NCI-H1694 treated with DMSO at 0.1 percent for 48 hours (cell line): ENCODE data around the gene SCCPDH.
"Not testable (repeated sequence)": the region's sequence is repeated elsewhere in the genome, so short reads cannot be mapped to it uniquely, and the experiment has no call there.

ENCODE experiments used
- DNase-seq: peaks from one replicate; lab custom pipeline; 2025; lab: John Stamatoyannopoulos, UW

SCCPDH gene

DNA sequence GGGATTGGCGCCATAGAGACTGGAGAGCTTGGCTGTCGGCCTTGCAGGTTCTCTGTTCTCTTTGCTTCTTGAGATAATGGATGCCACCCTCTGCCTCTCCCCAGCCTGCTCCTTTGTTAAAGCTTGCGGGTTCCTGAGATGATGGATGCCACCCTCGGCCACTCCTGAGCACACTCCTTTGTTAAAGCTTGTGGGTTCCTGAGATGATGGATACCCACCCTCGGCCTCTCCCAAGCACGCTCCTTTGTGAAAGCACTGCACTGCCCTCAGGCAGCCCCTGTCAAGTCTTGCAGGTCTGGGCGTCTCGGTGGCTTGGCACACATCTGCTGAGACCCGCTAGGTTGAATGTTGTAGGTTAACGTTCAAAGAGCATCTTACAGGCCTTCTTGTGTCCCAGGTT lies 76.5 kb downstream of the SCCPDH start:
- DNase-seq, result no peak

DNA sequence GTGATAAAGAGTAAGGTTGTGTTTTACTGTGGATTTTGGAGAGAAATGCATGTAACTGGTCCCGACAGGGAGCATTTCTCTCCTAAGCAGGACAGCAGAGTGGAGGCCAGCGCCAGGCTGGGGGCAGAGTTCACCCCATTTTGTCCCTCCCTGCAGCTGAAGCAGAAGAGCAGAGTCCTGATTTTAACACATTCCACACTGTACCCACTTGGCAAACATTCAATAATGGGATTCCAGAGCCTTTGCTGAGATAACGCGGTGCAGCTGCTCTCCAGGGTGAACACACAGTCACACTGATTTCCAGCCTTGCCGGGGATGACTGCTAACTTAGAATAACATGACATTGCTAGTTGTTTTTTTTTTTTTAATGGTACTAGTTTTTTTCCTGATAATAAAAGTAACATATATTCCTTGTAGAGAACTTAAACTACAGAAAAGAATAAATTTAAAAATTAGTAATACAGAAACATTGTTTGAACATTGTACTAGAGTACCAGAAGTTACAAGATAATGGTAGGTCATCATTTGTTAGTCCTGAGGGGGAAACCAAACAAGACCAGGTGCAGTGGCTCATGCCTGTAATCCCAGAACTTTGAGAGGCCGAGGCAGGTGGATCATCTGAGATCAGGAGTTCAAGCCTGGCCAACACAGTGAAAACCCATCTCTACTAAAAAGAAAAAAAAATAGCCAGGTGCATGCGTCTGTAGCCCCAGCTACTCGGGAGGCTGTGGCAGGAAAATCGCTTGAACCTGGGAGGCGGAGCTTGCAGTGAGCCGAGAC lies 77.2 kb downstream of the SCCPDH start:
- no peak for DNase-seq

DNA sequence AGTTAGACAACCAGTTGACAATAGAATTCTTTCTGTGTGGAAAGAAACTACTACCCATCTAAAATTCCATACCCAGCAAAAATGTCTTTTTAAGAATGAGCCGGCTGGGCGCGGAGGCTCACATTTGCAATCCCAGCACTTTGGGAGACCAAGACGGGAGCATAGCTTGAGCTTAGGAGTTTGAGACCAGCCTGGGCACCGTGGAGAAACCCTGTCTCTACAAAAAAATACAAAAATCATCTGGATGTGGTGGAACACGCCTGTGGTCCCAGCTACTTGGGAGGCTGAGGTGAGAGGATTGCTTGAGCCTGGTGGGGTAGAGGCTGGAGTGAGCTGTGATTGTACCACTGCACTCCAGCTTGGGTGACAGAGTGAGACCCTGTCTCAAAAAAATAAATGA lies 79.2 kb downstream of the SCCPDH start:
- no peak for DNase-seq

DNA sequence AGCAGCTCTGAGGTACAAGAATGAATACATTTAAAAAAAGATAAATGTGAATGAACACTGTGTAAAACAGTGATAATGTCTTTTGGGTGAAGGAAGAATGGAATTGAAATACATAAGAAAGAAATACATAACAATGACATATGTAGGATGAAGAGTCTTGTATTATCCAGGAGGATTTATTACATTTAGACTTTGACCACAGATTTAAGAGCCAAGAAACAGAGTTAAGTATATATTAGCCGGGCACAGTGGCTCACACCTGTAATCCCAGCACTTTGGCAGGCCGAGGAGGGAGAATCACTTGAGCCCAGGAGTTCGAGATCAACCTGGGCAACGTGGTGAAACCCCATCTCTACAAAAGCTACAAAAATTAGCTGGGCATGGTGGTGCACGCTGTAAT lies 79.7 kb downstream of the SCCPDH start:
- DNase-seq, result no peak

DNA sequence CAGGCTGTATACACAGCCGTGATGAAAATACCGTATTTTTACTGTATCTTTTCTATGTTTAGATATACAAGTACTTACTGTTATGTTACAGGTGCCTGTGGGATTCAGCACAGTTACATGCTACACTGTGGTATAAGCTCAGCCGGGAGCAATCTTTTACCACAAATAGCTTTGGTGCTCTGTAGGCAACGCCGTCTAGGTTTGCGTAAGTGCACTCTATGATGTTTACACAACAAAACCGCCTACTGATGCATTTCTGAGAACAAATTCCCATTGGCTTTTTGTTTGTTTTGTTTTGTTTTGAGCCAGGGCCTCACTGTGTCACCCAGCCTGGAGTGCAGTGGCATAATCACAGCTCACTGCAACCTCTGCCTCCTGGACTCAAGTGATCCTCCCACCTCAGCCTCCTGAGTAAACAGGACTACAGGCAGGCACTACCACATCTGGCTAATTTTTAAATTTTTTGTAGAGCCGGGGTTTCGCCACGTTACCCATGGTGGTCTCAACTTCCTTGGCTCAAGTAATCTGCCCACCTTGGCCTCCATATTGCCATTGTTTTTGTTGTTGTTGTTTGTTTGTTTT lies 81.0 kb downstream of the SCCPDH start:
- no peak for DNase-seq

DNA sequence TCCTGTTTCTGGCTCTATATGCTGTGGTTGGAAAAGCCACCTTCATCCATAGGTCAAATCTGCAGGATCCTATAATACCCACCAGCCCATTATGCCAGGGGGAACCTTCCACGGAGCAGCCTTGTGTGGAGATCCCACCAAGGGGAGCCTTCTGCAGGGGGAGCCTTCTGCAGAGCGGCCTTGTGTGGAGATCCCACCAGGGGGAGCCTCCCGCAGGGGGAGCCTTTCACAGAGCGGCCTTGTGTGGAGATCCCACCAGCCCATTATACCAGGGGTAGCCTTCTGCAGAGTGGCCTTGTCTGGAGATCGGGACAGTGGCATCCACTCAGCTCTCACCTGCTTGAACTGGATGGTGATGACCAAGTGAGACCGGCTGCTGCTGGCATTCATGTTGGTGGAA lies 85.3 kb downstream of the SCCPDH start:
- DNase-seq, result no peak

DNA sequence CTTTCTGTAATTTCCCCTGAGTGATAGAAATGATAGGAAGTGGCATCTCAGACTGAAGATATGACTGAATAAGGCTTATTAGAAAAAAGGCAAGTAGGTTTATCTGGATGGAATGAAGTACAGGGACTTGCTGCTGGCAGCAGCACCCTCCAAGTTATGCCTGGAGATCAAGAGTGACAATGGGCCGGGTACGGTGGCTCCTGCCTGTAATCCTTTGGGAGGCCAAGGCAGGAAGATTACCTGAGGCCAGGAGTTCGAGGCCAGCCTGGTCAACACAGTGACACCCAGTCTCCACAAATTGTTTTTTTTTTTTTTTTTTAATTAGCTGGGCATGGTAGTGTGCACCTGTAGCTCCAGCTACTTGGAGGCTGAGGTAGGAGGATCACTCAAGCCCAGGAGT lies 87.8 kb downstream of the SCCPDH start:
- no peak for DNase-seq

DNA sequence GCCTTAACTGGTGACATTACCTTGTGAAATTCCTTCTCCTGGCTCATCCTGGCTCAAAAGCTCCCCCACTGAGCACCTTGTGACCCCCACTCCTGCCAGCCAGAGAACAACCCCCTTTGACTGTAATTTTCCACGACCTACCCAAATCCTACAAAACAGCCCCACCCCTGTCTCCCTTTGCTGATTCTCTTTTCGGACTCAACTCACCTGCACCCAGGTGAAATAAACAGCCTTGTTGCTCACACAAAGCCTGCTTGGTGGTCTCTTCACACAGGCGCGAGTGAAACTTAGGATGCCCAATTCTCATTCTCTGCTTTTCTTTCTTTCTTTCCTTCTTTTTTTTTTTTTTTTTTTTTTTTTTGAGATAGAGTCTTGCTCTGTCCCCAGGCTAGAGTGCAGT lies 89.1 kb downstream of the SCCPDH start:
- DNase-seq, result not testable (repeated sequence)

DNA sequence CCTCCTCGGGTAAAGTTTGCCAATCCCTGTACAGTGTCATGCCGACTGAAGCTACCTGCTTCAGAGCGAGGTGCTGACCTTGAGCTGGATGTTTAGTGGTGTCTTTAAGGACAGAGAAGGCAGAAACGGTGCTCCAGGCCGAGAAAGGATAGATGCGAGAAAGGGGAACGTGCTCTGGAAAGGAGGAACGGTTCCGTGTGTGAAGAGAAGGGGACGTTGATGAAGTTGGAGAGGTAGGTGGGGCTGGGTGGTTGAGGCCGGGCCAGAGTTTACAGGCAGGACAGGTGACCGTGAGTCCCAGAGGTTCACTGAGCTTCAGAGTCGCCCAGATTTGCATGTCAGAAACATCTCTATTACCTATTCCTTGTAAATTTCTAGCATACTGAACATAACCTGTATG lies 90.7 kb downstream of the SCCPDH start:
- no peak for DNase-seq

DNA sequence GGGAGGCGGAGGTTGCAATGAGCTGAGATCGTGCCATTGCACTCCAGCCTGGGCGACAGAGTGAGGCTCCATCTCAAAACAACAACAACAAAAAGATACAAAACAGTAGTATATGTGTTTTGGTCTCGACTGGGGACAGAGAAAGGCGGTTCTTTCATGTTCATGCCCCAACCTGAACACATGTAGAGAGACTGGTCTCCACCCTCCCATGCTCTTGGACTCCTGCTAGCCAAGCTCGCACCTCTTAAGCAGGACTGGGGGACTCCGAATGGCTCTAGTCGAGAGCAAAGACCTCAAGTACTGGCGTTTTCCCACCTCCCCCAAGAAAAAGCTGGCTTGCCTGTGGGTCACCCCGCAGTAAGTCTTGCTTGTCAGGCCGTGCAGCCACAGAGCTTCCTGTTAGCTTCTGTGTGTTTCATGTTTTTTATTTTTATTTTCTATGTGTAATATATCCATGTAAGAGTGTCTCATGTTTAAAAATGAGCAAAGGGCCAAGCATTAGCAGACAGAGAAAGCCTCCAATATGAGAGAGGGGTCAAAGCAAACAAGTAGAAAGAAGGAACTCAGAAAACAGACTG lies 91.6 kb downstream of the SCCPDH start:
- no peak for DNase-seq
